Smooth muscle cell (in vitro differentiated cells): ENCODE results near the gene EFNA2. TPM values are rescaled to one million over a fixed set of nuclear protein-coding genes. Genes with fewer than 3 reads are reported as not detected.
A peak's percentile ranks its signal among the peaks of the same experiment; 100 is the strongest.

ENCODE experiments used
- DNase-seq: peaks from one replicate; lab custom pipeline; 2025; ENCODE audit not compliant: unreplicated experiment; lab: John Stamatoyannopoulos, UW
- H2AFZ ChIP-seq: fragments of 200-600 bp; sonication (generic); 2 replicates; pipeline ENCODE4 v1.6.0; 2016; ENCODE audit warnings: antibody characterized with exemption, low read depth, mild to moderate bottlenecking
- H3F3A ChIP-seq: fragments of 200-600 bp; sonication (generic); 2 replicates; pipeline ENCODE4 v1.6.0; 2017; ENCODE audit warnings: antibody characterized with exemption, low read depth
- H3K27ac ChIP-seq: fragments of 200-600 bp; sonication (generic); 2 replicates; pipeline ENCODE4 v1.5.1; 2016; ENCODE audit warnings: low read depth, mild to moderate bottlenecking
- H3K27me3 ChIP-seq: fragments of 200-600 bp; sonication (generic); 2 replicates; pipeline ENCODE4 v1.6.1; 2016; ENCODE audit warnings: low read depth, mild to moderate bottlenecking
- H3K36me3 ChIP-seq: fragments of 200-600 bp; sonication (generic); 2 replicates; pipeline ENCODE4 v1.5.1; 2016; ENCODE audit warnings: low read depth
- H3K4me1 ChIP-seq: fragments of 200-600 bp; sonication (generic); 2 replicates; pipeline ENCODE4 v1.5.1; 2016; ENCODE audit warnings: low read depth
- H3K4me2 ChIP-seq: fragments of 200-600 bp; sonication (generic); 2 replicates; pipeline ENCODE4 v1.6.0; 2016; ENCODE audit warnings: mild to moderate bottlenecking
- H3K4me3 ChIP-seq: fragments of 200-600 bp; sonication (generic); 2 replicates; pipeline ENCODE4 v1.5.1; 2016; ENCODE audit warnings: mild to moderate bottlenecking
- H3K79me2 ChIP-seq: fragments of 200-600 bp; sonication (generic); 2 replicates; pipeline ENCODE4 v1.6.0; 2016; ENCODE audit warnings: low read depth, mild to moderate bottlenecking
- H3K9ac ChIP-seq: fragments of 200-600 bp; sonication (generic); 2 replicates; pipeline ENCODE4 v1.6.0; 2016; ENCODE audit warnings: low read depth
- H3K9me3 ChIP-seq: fragments of 200-600 bp; sonication (generic); replicated peaks from 2 replicates; pipeline ENCODE4 v1.5.1; 2016; ENCODE audit warnings: low read depth
- H4K20me1 ChIP-seq: fragments of 200-600 bp; sonication (generic); 2 replicates; pipeline ENCODE4 v1.6.0; 2016; ENCODE audit warnings: low read depth
- CTCF ChIP-seq: fragments of 200-600 bp; sonication (generic); IDR thresholded peaks from 2 replicates; pipeline ENCODE4 v1.5.1; 2017; ENCODE audit warnings: borderline replicate concordance, mild to moderate bottlenecking, antibody characterized with exemption; ENCODE audit not compliant: insufficient read depth, poor library complexity, severe bottlenecking
- WGBS: methylation state at CpG from one replicate; pipeline ENCODE4 v1.1.7; 2016; ENCODE audit warnings: low lambda C conversion rate; 5-methylcytosine and 5-hydroxymethylcytosine counted together
- polyA plus RNA-seq: library from polyadenylated mRNA; unstranded; fragments of >200 nt; fragmentation: Nextera tagmentation; extraction: Ambion mirVana; gene quantifications from 2 replicates; pipeline ENCODE4 v1.2.1, GENCODE V29; 2016
- total RNA-seq: library from RNA; depleted of rRNA; stranded (reverse); fragments of >200 nt; gene quantifications from 2 replicates; pipeline ENCODE4 v1.2.3, GENCODE V29; 2014

The EFNA2 gene
- total and polyA plus RNA-seq, 2 experiments from 2014 or later = 0.89 to 6.2 TPM

GRCh38 chr19:1294688-1295087 is 9.0 kb downstream of the EFNA2 start:
- Histone ChIP-seq H3K79me2 (no peaks in the 10 kb centered on the region), H3K9me3 (no peaks in the 10 kb centered on the region), H4K20me1 (peaks cover 53% of the 10 kb centered on the region), H3K9ac (no peak overlapping the region), H3K4me3 (no peak overlapping the region), H3F3A (no peaks in the 10 kb centered on the region), H3K27ac (no peak overlapping the region), H3K4me2 (no peak overlapping the region), H3K36me3 (no peaks in the 10 kb centered on the region), H3K27me3 (no peaks in the 10 kb centered on the region), H3K4me1 (peaks cover 4% of the 10 kb centered on the region), H2AFZ (no peak overlapping the region)
- no peak for TF ChIP-seq CTCF
- WGBS = 89% methylated on average over 14 of the region's 14 CpGs
- DNase-seq = no peak

- no peak for TF ChIP-seq CTCF
- Histone ChIP-seq H4K20me1 (peaks cover 50% of the 10 kb centered on the region), H3K4me1 (peaks cover 4% of the 10 kb centered on the region), H3K9ac (no peak overlapping the region), H3K36me3 (no peaks in the 10 kb centered on the region), H3K79me2 (no peaks in the 10 kb centered on the region), H3F3A (no peaks in the 10 kb centered on the region), H3K9me3 (no peaks in the 10 kb centered on the region), H3K4me3 (no peak overlapping the region), H3K4me2 (peak overlapping the region; percentile 51), H3K27ac (no peak overlapping the region), H2AFZ (no peak overlapping the region), H3K27me3 (no peaks in the 10 kb centered on the region)
- WGBS = 30% methylated on average over 50 of the region's 82 CpGs
- DNase-seq = peak; percentile 19
These were observed 9.7 kb downstream of the EFNA2 start for GRCh38 chr19:1295169-1296012.

- no peak overlapping the region for H3K9ac ChIP-seq
These were observed 10.4 kb downstream of the EFNA2 start for GRCh38 chr19:1296078-1296477.

More at GRCh38 chr19:1296078-1296477, 10.4 kb downstream of the EFNA2 start:
- H3K79me2 ChIP-seq = no peaks in the 10 kb centered on the region
- H4K20me1 ChIP-seq = peaks cover 46% of the 10 kb centered on the region
- no peaks in the 10 kb centered on the region for H3K9me3 ChIP-seq
- no peak overlapping the region for H3K4me2 ChIP-seq
- H2AFZ ChIP-seq = no peak overlapping the region
- no peaks in the 10 kb centered on the region for H3K36me3 ChIP-seq
- H3K27ac ChIP-seq = no peak overlapping the region
- H3K4me3 ChIP-seq = no peak overlapping the region
- no peaks in the 10 kb centered on the region for H3K27me3 ChIP-seq
- TF ChIP-seq CTCF = no peak
- DNase-seq = no peak
- 98% methylated on average over 12 of the region's 13 CpGs for WGBS
- peaks cover 4% of the 10 kb centered on the region for H3K4me1 ChIP-seq
- no peaks in the 10 kb centered on the region for H3F3A ChIP-seq
